IMR-90 (cell line): ENCODE data around the gene YJEFN3. TPM values are rescaled to one million over a fixed set of nuclear protein-coding genes. Genes with fewer than 3 reads are reported as not detected.

ENCODE experiments used
- ATAC-seq: fragments of 200-7000 bp; cut with Tn5 transposase; 2 replicates; pipeline ENCODE4 v1.9.1; 2020; ENCODE audit warnings: low read depth, mild to moderate bottlenecking, moderate library complexity
- BruUV-seq: library from RNA; stranded (reverse); fragments of 400-500 nt; replicated peaks from 2 replicates; lab custom pipeline; 2021; lab: Mats Ljungman, UMichigan
- CTCF ChIA-PET: fragments of 300-600 bp; formaldehyde crosslinking; extraction: SDS; loops from one replicate; lab custom pipeline; 2021; ENCODE audit warnings: antibody characterized with exemption; lab: Yijun Ruan, JAX
- POLR2A ChIA-PET: fragments of 300-600 bp; sonication (Branson Sonifier 250); formaldehyde crosslinking; loops from one replicate; lab custom pipeline; 2022; ENCODE audit warnings: antibody characterized with exemption; ENCODE audit not compliant: unreplicated experiment; lab: Charles Lee
- DNase-seq: peaks from one replicate; pipeline ENCODE4 v3.0.0; 2013
- H2AFZ ChIP-seq: replicated peaks from 2 replicates; pipeline ENCODE3; 2013; ENCODE audit warnings: low read length, mild to moderate bottlenecking; ENCODE audit not compliant: poor library complexity
- H2AK5ac ChIP-seq: 2 replicates; pipeline ENCODE4 v1.6.1; 2013; ENCODE audit warnings: low read depth, low read length, inconsistent platforms
- H2AK9ac ChIP-seq: replicated peaks from 2 replicates; pipeline ENCODE3; 2013; ENCODE audit warnings: mild to moderate bottlenecking, low read depth, low read length, moderate library complexity; ENCODE audit not compliant: poor library complexity
- H2BK120ac ChIP-seq: 2 replicates; pipeline ENCODE4 v1.6.1; 2013; ENCODE audit warnings: low read depth, low read length, inconsistent platforms
- H2BK15ac ChIP-seq: 3 replicates; pipeline ENCODE4 v1.6.1; 2013; ENCODE audit warnings: low read depth, low read length, inconsistent platforms
- H2BK20ac ChIP-seq: 2 replicates; pipeline ENCODE4 v1.6.1; 2013; ENCODE audit warnings: low read depth, mild to moderate bottlenecking, inconsistent platforms, low read length, moderate library complexity
- H2BK5ac ChIP-seq: 2 replicates; pipeline ENCODE4 v1.6.1; 2013; ENCODE audit warnings: mild to moderate bottlenecking, low read depth, low read length, inconsistent platforms; ENCODE audit not compliant: poor library complexity, severe bottlenecking
- H3K14ac ChIP-seq: replicated peaks from 2 replicates; pipeline ENCODE4 v1.6.1; 2013; ENCODE audit warnings: low read depth, low read length, inconsistent platforms
- H3K18ac ChIP-seq: 2 replicates; pipeline ENCODE4 v1.6.1; 2013; ENCODE audit warnings: low read depth, low read length, control low read depth
- H3K23ac ChIP-seq: 2 replicates; pipeline ENCODE4 v1.6.1; 2013; ENCODE audit warnings: low read depth, low read length, inconsistent platforms
- H3K27ac ChIP-seq: 2 replicates; pipeline ENCODE4 v1.5.1; 2013; ENCODE audit warnings: mild to moderate bottlenecking, control low read depth, low read length; ENCODE audit not compliant: insufficient read depth
- H3K27me3 ChIP-seq: 2 replicates; pipeline ENCODE4 v1.6.1; 2013; ENCODE audit warnings: low read length; ENCODE audit not compliant: control insufficient read depth, insufficient read depth
- H3K36me3 ChIP-seq: 2 replicates; pipeline ENCODE4 v1.6.1; 2013; ENCODE audit warnings: low read length, mixed read lengths; ENCODE audit not compliant: control insufficient read depth, insufficient read depth
- H3K4ac ChIP-seq: 2 replicates; pipeline ENCODE4 v1.6.1; 2013; ENCODE audit warnings: low read depth, low read length, inconsistent platforms
- H3K4me1 ChIP-seq: 2 replicates; pipeline ENCODE4 v1.6.1; 2013; ENCODE audit warnings: low read length, mixed read lengths; ENCODE audit not compliant: control insufficient read depth, insufficient read depth
- H3K4me2 ChIP-seq: 2 replicates; pipeline ENCODE4 v1.6.1; 2013; ENCODE audit warnings: low read depth, mild to moderate bottlenecking, control low read depth, low read length, moderate library complexity
- H3K4me3 ChIP-seq: 2 replicates; pipeline ENCODE4 v1.5.1; 2013; ENCODE audit warnings: low read depth, mild to moderate bottlenecking, control low read depth, low read length, moderate library complexity; ENCODE audit not compliant: insufficient read depth
- H3K56ac ChIP-seq: 2 replicates; pipeline ENCODE4 v1.6.1; 2013; ENCODE audit warnings: low read length, inconsistent platforms; ENCODE audit not compliant: insufficient read depth; ENCODE audit errors: extremely low read depth
- H3K79me1 ChIP-seq, 2 experiments: 2 replicates each; pipeline ENCODE4 v1.6.1; 2013; ENCODE audit warnings: low read length in 2 of 2, inconsistent platforms in 1 of 2, low read depth in 1 of 2
- H3K9ac ChIP-seq: 2 replicates; pipeline ENCODE4 v1.6.1; 2013; ENCODE audit warnings: low read depth, low read length, control low read depth
- H3K9me1 ChIP-seq: 2 replicates; pipeline ENCODE4 v1.6.1; 2013; ENCODE audit warnings: low read length, inconsistent platforms; ENCODE audit not compliant: insufficient read depth
- H3K9me3 ChIP-seq: 2 replicates; pipeline ENCODE4 v1.6.1; 2013; ENCODE audit warnings: low read length; ENCODE audit not compliant: control insufficient read depth, insufficient read depth
- H4K20me1 ChIP-seq: 2 replicates; pipeline ENCODE4 v1.6.1; 2013; ENCODE audit warnings: low read length, inconsistent platforms; ENCODE audit not compliant: insufficient read depth
- H4K5ac ChIP-seq: 2 replicates; pipeline ENCODE4 v1.6.1; 2013; ENCODE audit warnings: mild to moderate bottlenecking, low read depth, low read length, control low read depth
- H4K8ac ChIP-seq, 2 experiments: 2 replicates each; pipeline ENCODE4 v1.6.1; 2013; ENCODE audit warnings: low read depth in 2 of 2, low read length in 2 of 2, control low read depth in 1 of 2, inconsistent platforms in 1 of 2
- H4K91ac ChIP-seq: 2 replicates; pipeline ENCODE4 v1.6.1; 2013; ENCODE audit warnings: low read depth, low read length, inconsistent platforms; ENCODE audit not compliant: insufficient read depth
- BHLHE40 ChIP-seq: fragments of 150-350 bp; IDR thresholded peaks from 2 replicates; pipeline ENCODE4 v1.6.1; 2016; ENCODE audit warnings: mild to moderate bottlenecking, low read depth, low read length
- CEBPB ChIP-seq: IDR thresholded peaks from 2 replicates; pipeline ENCODE4 v1.6.1; 2012; ENCODE audit warnings: low read depth, low read length, improper control_type of control experiment
- FOS ChIP-seq: fragments of 150-350 bp; IDR thresholded peaks from 2 replicates; pipeline ENCODE4 v1.6.1; 2016; ENCODE audit warnings: low read depth, low read length
- MAFK ChIP-seq: IDR thresholded peaks from 2 replicates; pipeline ENCODE4 v1.6.1; 2012; ENCODE audit warnings: low read depth, low read length, improper control_type of control experiment
- MAZ ChIP-seq: IDR thresholded peaks from 2 replicates; pipeline ENCODE4 v1.6.1; 2012; ENCODE audit warnings: low read depth, mild to moderate bottlenecking, low read length, improper control_type of control experiment, moderate library complexity, borderline replicate concordance
- NFE2L2 ChIP-seq: fragments of 150-350 bp; IDR thresholded peaks from 2 replicates; pipeline ENCODE4 v1.6.1; 2016; ENCODE audit warnings: low read depth, mild to moderate bottlenecking, low read length
- RAD21 ChIP-seq: IDR thresholded peaks from 2 replicates; pipeline ENCODE4 v1.6.1; 2012; ENCODE audit warnings: low read length, improper control_type of control experiment
- RCOR1 ChIP-seq: IDR thresholded peaks from 2 replicates; pipeline ENCODE4 v1.6.1; 2012; ENCODE audit warnings: mild to moderate bottlenecking, low read length, improper control_type of control experiment; ENCODE audit not compliant: insufficient replicate concordance
- RFX5 ChIP-seq: IDR thresholded peaks from 2 replicates; pipeline ENCODE4 v1.8.0; 2012; ENCODE audit warnings: low read depth, mild to moderate bottlenecking, low read length, moderate library complexity
- WGBS, 2 experiments: methylation state at CpG; one replicate each; pipeline versions ENCODE4 v1.1.5 to v1.1.7; 2013; ENCODE audit warnings: missing lambda C conversion rate in 2 of 2; ENCODE audit not compliant: insufficient read length in 1 of 2; ENCODE audit errors: extremely low coverage in 2 of 2; 5-methylcytosine and 5-hydroxymethylcytosine counted together
- dilution Hi-C: fragments of 300-500 bp; cut with HindIII; formaldehyde crosslinking; loops from one replicate; pipeline ENCODE4 v1.14.3; 2018; ENCODE audit warnings: low sequenced_read_pairs; ENCODE audit not compliant: unreplicated experiment
- in situ Hi-C: fragments of 300-500 bp; cut with MboI; formaldehyde crosslinking; loops from 3 replicates; pipeline ENCODE4 v1.14.3; 2019; ENCODE audit warnings: low sequenced_read_pairs, inconsistent platforms, mixed read lengths
- intact Hi-C: fragments of 100-400 bp; cut with micrococcal nuclease; formaldehyde crosslinking; loops from 2 replicates; pipeline ENCODE4 v1.10.0; 2022
- polyA plus RNA-seq, 3 experiments: library from polyadenylated mRNA; depleted of rRNA; stranded (reverse); fragments of >200 nt; gene quantifications; 2 replicates each; pipeline ENCODE4 v1.2.3, GENCODE V29; 2012; ENCODE audit warnings: low replicate concordance in 1 of 3
- total RNA-seq: library from RNA; depleted of rRNA; stranded (reverse); fragments of >200 nt; gene quantifications from 2 replicates; pipeline ENCODE4 v1.2.3, GENCODE V29; 2012
- TF ChIP-seq, protein P1 (sequence below): fragments of 150-350 bp; IDR thresholded peaks from 2 replicates; pipeline ENCODE4 v1.6.1; 2016; ENCODE audit warnings: low read depth, mild to moderate bottlenecking, low read length, moderate library complexity, borderline replicate concordance
- TF ChIP-seq, protein P2 (sequence below): fragments of 150-350 bp; IDR thresholded peaks from 2 replicates; pipeline ENCODE4 v1.6.1; 2017; ENCODE audit warnings: mild to moderate bottlenecking, antibody characterized with exemption, low read length, low read depth
- TF ChIP-seq, protein P3 (sequence below): conservative IDR thresholded peaks from 2 replicates; pipeline ENCODE4 v1.5.1; 2012; ENCODE audit warnings: mild to moderate bottlenecking, low read depth, low read length, improper control_type of control experiment

YJEFN3 gene
- total and polyA plus RNA-seq, 2 of the 4 experiments (the other 2 are of a cell fraction), result 0.72 to 4.0 TPM

GRCh38 chr19:19559931-19560330 is 31.2 kb downstream of the YJEFN3 start:
- H4K8ac ChIP-seq, result no peak overlapping the region
- intact Hi-C loops, result no loop called here
- H3K56ac ChIP-seq, result no peak overlapping the region
- peak overlapping the region; percentile 5 for H2AK9ac ChIP-seq
- BruUV-seq, result no TSS peak
- no peaks in the 10 kb centered on the region for H3K79me1 ChIP-seq
- H2AK5ac ChIP-seq, result no peak overlapping the region
- no peaks in the 10 kb centered on the region for H4K20me1 ChIP-seq
- H3K36me3 ChIP-seq, result no peaks in the 10 kb centered on the region
- ATAC-seq, result no peak
- no peak overlapping the region for H2BK5ac ChIP-seq
- H3K9ac ChIP-seq, result no peak overlapping the region
- in situ Hi-C loops, result no loop called here
- no peak overlapping the region for H2AFZ ChIP-seq
- H2BK15ac ChIP-seq, result no peak overlapping the region
- H3K9me1 ChIP-seq, result no peaks in the 10 kb centered on the region; the same call in 1 of the 2 replicates
- CTCF ChIA-PET, result no interaction called here
- no peak overlapping the region for H3K23ac ChIP-seq
- H3K27me3 ChIP-seq, result no peaks in the 10 kb centered on the region
- no peaks in the 10 kb centered on the region for H3K9me3 ChIP-seq
- H3K4ac ChIP-seq, result no peak overlapping the region
- no peak for TF ChIP-seq FOS
- TF ChIP-seq RFX5, result no peak
- TF ChIP-seq, protein P1, sequence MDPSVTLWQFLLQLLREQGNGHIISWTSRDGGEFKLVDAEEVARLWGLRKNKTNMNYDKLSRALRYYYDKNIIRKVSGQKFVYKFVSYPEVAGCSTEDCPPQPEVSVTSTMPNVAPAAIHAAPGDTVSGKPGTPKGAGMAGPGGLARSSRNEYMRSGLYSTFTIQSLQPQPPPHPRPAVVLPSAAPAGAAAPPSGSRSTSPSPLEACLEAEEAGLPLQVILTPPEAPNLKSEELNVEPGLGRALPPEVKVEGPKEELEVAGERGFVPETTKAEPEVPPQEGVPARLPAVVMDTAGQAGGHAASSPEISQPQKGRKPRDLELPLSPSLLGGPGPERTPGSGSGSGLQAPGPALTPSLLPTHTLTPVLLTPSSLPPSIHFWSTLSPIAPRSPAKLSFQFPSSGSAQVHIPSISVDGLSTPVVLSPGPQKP, result no peak
- TF ChIP-seq, protein P2, sequence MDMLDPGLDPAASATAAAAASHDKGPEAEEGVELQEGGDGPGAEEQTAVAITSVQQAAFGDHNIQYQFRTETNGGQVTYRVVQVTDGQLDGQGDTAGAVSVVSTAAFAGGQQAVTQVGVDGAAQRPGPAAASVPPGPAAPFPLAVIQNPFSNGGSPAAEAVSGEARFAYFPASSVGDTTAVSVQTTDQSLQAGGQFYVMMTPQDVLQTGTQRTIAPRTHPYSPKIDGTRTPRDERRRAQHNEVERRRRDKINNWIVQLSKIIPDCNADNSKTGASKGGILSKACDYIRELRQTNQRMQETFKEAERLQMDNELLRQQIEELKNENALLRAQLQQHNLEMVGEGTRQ, result no peak
- TF ChIP-seq RCOR1, result no peak
- TF ChIP-seq RAD21, result no peak
- TF ChIP-seq CEBPB, result no peak
- no peak for TF ChIP-seq BHLHE40
- TF ChIP-seq, protein P3, sequence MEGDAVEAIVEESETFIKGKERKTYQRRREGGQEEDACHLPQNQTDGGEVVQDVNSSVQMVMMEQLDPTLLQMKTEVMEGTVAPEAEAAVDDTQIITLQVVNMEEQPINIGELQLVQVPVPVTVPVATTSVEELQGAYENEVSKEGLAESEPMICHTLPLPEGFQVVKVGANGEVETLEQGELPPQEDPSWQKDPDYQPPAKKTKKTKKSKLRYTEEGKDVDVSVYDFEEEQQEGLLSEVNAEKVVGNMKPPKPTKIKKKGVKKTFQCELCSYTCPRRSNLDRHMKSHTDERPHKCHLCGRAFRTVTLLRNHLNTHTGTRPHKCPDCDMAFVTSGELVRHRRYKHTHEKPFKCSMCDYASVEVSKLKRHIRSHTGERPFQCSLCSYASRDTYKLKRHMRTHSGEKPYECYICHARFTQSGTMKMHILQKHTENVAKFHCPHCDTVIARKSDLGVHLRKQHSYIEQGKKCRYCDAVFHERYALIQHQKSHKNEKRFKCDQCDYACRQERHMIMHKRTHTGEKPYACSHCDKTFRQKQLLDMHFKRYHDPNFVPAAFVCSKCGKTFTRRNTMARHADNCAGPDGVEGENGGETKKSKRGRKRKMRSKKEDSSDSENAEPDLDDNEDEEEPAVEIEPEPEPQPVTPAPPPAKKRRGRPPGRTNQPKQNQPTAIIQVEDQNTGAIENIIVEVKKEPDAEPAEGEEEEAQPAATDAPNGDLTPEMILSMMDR, result no peak
- TF ChIP-seq MAZ, result no peak
- TF ChIP-seq MAFK, result no peak
- TF ChIP-seq NFE2L2, result no peak
- no peak overlapping the region for H4K91ac ChIP-seq
- dilution Hi-C loops, result no loop called here
- no peak overlapping the region for H3K18ac ChIP-seq
- H3K14ac ChIP-seq, result no peak overlapping the region
- DNase-seq, result no peak
- no peak overlapping the region for H2BK120ac ChIP-seq
- WGBS, 2 experiments, result no CpG with 5 or more reads among the region's 4 CpGs
- H3K4me2 ChIP-seq, result no peak overlapping the region
- H2BK20ac ChIP-seq, result no peak overlapping the region
- H4K5ac ChIP-seq, result no peak overlapping the region
- POLR2A ChIA-PET, result interaction anchor here (0.7 kb wide), 1 partner anchor 64 kb away, joined by 3 read pairs; no protein-coding TSS in a partner anchor
- H3K27ac ChIP-seq, result no peak overlapping the region
- no peaks in the 10 kb centered on the region for H3K4me1 ChIP-seq
- no peak overlapping the region for H3K4me3 ChIP-seq
